ENCODE data around the gene MPHOSPH9. TPM values are rescaled to one million over a fixed set of nuclear protein-coding genes. Genes with fewer than 3 reads are reported as not detected.
A peak's percentile ranks its signal among the peaks of the same experiment; 100 is the strongest.

The MPHOSPH9 gene
- total and polyA plus RNA-seq, 2 of the 13 experiments (the other 11 are each of a cell fraction or from before 2014, with no cell fraction given) = 20.3 to 63.4 TPM

DNA sequence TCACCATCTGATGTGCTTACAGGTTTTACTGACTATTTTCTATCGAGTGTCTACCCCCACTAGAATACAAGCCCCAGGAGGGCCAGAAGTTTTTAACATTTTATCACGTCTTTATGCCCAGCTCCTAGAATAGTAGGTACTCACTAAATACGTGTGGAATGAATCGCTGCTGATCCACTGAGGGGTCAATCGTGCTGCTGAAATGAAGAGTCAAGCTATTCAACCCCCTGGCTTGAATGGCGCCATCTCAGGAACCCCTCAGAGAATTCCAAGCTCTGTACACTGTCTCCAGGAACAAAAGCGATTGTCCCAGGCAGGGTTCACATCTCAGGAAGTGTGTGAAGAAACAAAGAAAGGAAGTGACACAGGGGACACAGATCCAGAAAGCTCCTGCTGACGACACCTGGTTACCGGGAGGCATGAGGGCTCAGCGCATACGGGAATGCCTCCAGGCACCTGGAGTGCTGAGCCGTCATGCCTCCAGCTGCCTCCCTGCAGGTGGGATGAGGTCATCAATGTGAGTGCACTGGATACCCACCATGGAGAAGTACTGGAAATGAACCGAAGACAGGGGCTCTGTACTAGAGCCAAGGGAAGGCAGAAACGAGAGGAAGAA is 127.6 kb downstream of the MPHOSPH9 start (continued):
- TF ChIP-seq ZNF430 (CRISPR knock-in tag; IDR thresholded peaks at IDR 0.05) (no peak), ZSCAN31 (CRISPR knock-in tag; IDR thresholded peaks at IDR 0.05; ENCODE audit: low read depth) (no peak), ETV5 (CRISPR knock-in tag; IDR thresholded peaks at IDR 0.05; ENCODE audit: borderline replicate concordance) (no peak), PHB2 (IDR thresholded peaks at IDR 0.05; ENCODE audit: partially characterized antibody) (no peak), NR2F6 (IDR thresholded peaks at IDR 0.05) (no peak), NR2F6 (CRISPR knock-in tag; IDR thresholded peaks at IDR 0.05) (no peak)
- TF ChIP-seq, protein P1, sequence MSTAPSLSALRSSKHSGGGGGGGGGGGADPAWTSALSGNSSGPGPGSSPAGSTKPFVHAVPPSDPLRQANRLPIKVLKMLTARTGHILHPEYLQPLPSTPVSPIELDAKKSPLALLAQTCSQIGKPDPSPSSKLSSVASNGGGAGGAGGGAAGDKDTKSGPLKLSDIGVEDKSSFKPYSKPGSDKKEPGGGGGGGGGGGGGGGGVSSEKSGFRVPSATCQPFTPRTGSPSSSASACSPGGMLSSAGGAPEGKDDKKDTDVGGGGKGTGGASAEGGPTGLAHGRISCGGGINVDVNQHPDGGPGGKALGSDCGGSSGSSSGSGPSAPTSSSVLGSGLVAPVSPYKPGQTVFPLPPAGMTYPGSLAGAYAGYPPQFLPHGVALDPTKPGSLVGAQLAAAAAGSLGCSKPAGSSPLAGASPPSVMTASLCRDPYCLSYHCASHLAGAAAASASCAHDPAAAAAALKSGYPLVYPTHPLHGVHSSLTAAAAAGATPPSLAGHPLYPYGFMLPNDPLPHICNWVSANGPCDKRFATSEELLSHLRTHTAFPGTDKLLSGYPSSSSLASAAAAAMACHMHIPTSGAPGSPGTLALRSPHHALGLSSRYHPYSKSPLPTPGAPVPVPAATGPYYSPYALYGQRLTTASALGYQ (CRISPR knock-in tag; IDR thresholded peaks at IDR 0.05) = no peak

DNA sequence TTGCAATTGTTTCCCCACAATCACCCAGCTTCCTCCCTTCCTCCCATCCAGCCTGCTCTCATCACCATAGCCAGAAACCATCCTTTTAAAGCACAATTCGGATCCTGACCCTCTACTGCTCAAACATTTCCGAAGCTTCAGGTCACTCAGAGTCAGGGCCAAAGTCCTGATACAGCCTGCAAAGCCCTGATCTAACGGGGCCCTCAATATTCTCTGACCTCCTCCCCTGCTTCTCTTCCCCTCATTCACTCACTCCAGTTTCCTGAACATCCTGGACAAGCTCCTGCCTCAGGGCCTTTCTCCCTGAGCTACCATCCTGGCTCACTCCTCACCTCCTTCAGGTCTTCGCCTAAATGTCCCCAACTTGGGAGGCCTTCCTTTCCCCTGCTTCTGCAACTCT is 128.1 kb downstream of the MPHOSPH9 start:
- Histone ChIP-seq H3K4me3 (replicated peaks in 1 of 3; ENCODE audit: insufficient read depth in 1 of 3, low read depth in 2 of 3, low read length in 3 of 3) (no peak overlapping the region), H3K4me1 (ENCODE audit: insufficient read depth, low read length) (peaks cover 53% of the 10 kb centered on the region), H3K9ac (ENCODE audit: insufficient read depth, low read depth, low read length) (peak overlapping the region; percentile 11; the same call in 1 of the 2 replicates), H2AFZ (ENCODE audit: low read length) (no peak overlapping the region), H3K79me2 (ENCODE audit: insufficient read depth, low read length) (no peaks in the 10 kb centered on the region), H3K27ac (ENCODE audit: extremely low read length, insufficient read depth, low read length) (peak overlapping the region; percentile 28), H3K27me3 (ENCODE audit: control insufficient read depth in 1 of 2, insufficient read depth in 2 of 2, low read length in 2 of 2) (no peaks in the 10 kb centered on the region), H3K4me2 (ENCODE audit: low read depth, low read length) (0 out of 2 replicates have a peak overlapping the region, but pooled peaks have one; percentile 20), H4K20me1 (ENCODE audit: insufficient read depth, low read length) (no peaks in the 10 kb centered on the region), H3K36me3 (replicated peaks in 1 of 2; ENCODE audit: control insufficient read depth in 1 of 2, insufficient read depth in 2 of 2, low read length in 2 of 2) (peaks cover 8 to 20% of the 10 kb centered on the region in 2 experiments; a peak in 4 of 5 replicates), H3K9me3 (ENCODE audit: low read length) (no peaks in the 10 kb centered on the region)
- ATAC-seq (peak; percentile 88), FAIRE-seq (peak; percentile 4), DNase-seq (ENCODE audit: low spot score) (peak; percentile 27)
- no TSS peak for BruUV-seq (replicated peaks)
- intact Hi-C loops (cut with micrococcal nuclease; ENCODE audit: unreplicated experiment) (no loop called here), in situ Hi-C loops (cut with HindIII; ENCODE audit: extremely low pct_ligation_motif_present, low pct_unique_long_range_greater_than_20kb) (no loop called here)
- POLR2A ChIA-PET = interaction anchor here (0.7 to 1.4 kb wide), 3 partner anchors 16 to 128 kb away, joined by 3 to 4 read pairs (median 3); partner anchors contain the start of genes MPHOSPH9 and MTRFR
- CTCF ChIA-PET (ENCODE audit: low intra/inter-chr PET ratio, low total read pairs) = no interaction called here
- 31% methylated on average over 4 of the region's 4 CpGs for WGBS (ENCODE audit: low lambda C conversion rate)
- no peak for TF ChIP-seq FOXP1 (IDR thresholded peaks at IDR 0.05)
- TF ChIP-seq FOXP1 (CRISPR knock-in tag; IDR thresholded peaks at IDR 0.05) = no peak
- no peak for TF ChIP-seq ZNF776 (CRISPR knock-in tag; IDR thresholded peaks at IDR 0.05)
- no peak for TF ChIP-seq SNAPC2 (CRISPR knock-in tag; IDR thresholded peaks at IDR 0.05)
- TF ChIP-seq ZNF30 (CRISPR knock-in tag; IDR thresholded peaks at IDR 0.05) = no peak
- TF ChIP-seq, protein P2, sequence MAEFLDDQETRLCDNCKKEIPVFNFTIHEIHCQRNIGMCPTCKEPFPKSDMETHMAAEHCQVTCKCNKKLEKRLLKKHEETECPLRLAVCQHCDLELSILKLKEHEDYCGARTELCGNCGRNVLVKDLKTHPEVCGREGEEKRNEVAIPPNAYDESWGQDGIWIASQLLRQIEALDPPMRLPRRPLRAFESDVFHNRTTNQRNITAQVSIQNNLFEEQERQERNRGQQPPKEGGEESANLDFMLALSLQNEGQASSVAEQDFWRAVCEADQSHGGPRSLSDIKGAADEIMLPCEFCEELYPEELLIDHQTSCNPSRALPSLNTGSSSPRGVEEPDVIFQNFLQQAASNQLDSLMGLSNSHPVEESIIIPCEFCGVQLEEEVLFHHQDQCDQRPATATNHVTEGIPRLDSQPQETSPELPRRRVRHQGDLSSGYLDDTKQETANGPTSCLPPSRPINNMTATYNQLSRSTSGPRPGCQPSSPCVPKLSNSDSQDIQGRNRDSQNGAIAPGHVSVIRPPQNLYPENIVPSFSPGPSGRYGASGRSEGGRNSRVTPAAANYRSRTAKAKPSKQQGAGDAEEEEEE (CRISPR knock-in tag; IDR thresholded peaks at IDR 0.05; ENCODE audit: borderline replicate concordance) = no peak
- peak; percentile 69 for TF ChIP-seq HNF4A (CRISPR knock-in tag; IDR thresholded peaks at IDR 0.05)
- no peak for TF ChIP-seq YEATS2 (CRISPR knock-in tag; IDR thresholded peaks at IDR 0.05; ENCODE audit: borderline replicate concordance)
- TF ChIP-seq HNF4G (IDR thresholded peaks at IDR 0.05; ENCODE audit: borderline replicate concordance, low read depth, low read length) = peak; percentile 36; the same call in 1 of the 2 replicates
- TF ChIP-seq HNF4G (CRISPR knock-in tag; IDR thresholded peaks at IDR 0.05; ENCODE audit: borderline replicate concordance, low read depth) = no peak
- no peak for TF ChIP-seq SMC3 (IDR thresholded peaks at IDR 0.05; ENCODE audit: low read length)
- TF ChIP-seq REXO4 (CRISPR knock-in tag; IDR thresholded peaks at IDR 0.05; ENCODE audit: borderline replicate concordance) = no peak
